GM18861 (cell line): ENCODE results near the gene SPTY2D1.
"Not testable (repeated sequence)": the region's sequence is repeated elsewhere in the genome, so short reads cannot be mapped to it uniquely, and the experiment has no call there.

Experiments
- ATAC-seq: cut with Tn5 transposase; IDR thresholded peaks from one replicate; pipeline ENCODE4 v1.9.1; 2021; ENCODE audit not compliant: unreplicated experiment

The SPTY2D1 gene, protein sequence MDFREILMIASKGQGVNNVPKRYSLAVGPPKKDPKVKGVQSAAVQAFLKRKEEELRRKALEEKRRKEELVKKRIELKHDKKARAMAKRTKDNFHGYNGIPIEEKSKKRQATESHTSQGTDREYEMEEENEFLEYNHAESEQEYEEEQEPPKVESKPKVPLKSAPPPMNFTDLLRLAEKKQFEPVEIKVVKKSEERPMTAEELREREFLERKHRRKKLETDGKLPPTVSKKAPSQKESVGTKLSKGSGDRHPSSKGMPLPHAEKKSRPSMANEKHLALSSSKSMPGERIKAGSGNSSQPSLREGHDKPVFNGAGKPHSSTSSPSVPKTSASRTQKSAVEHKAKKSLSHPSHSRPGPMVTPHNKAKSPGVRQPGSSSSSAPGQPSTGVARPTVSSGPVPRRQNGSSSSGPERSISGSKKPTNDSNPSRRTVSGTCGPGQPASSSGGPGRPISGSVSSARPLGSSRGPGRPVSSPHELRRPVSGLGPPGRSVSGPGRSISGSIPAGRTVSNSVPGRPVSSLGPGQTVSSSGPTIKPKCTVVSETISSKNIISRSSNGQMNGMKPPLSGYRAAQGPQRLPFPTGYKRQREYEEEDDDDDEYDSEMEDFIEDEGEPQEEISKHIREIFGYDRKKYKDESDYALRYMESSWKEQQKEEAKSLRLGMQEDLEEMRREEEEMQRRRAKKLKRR

GRCh38 chr11:18634140-18635032, at the start of gene SPTY2D1:
Gene SPTY2D1, minus strand, starts transcription at chr11:18634342. Its CDS starts 85 bp downstream, at chr11:18634257.
- ATAC-seq: peak; percentile 89

DNA sequence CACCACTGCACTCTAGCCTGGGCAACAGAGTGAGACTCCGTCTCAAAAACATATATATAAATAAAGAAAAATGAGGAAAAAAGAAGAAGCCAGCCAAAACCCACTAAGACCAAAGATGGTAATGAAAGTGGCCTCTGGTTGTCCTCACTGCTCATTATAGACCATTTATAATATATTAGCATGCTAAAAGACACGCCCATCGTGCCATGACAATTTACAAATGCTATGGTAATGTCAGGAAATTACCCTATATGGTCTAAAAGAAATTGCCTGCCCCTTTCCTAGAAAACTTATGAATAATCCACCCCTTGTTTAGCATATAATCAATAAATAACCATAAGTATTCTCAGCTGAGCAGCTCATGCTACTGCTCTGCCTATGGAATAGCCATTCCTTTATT, 48.3 kb upstream of the SPTY2D1 start:
- ATAC-seq: no peak

GRCh38 chr11:18681949-18682348, 47.8 kb upstream of the SPTY2D1 start:
- not testable (repeated sequence) for ATAC-seq

DNA sequence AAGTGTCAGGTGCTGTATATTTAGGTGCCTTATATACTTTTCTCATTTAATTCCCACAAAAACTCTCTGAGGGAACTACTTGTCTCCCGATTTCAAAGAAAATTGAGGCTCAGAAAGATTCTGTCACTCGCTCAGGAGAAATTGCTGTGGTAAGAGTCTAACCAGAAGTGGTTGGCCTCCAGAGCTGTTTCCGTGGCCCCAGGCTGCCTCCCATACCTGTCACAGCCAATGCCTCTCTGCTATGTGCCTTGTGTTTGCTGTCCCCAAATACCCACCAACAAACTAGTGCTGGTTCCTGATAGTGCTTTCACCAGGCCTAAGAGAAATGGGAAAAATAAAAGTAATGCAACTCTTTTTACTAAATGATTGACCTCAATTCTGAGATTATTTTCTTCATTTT, 43.4 kb upstream of the SPTY2D1 start:
- no peak for ATAC-seq

DNA sequence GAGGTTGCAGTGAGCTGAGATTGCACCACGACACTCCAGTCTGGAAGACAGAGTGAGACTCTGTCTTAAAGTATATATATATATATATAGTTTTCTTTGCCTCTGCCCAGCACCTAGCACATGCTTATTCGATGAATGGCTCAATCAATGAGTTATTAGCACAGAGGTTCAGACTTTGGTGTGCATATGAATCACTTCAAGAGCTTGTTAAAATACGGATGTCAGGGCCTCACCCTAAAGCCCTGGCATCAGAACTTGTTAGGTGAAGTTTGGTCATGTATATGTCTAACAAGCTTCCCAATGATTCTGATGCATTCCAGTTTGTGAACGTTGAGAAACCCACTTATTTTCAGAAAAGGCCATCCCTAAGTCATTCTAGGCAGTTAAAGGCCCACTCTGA, 42.7 kb upstream of the SPTY2D1 start:
- no peak for ATAC-seq

DNA sequence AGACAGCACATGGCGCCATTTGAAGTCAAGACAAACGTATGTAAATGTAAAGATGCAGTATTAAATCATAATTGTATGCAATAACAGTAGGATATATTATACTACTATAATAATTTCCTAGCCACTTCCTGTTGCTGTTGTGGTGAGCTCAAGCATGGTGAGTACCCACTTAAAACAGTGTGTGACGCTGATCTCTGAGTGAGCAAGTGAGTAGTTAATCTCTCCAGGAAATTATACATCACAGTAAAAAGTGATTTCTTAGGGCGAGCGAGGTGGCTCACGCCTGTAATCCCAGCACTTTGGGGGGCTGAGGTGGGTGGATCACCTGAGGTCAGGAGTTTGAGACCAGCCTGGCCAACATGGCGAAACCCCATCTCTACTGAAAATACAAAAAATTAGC, 38.1 kb upstream of the SPTY2D1 start:
- ATAC-seq: not testable (repeated sequence)

GRCh38 chr11:18671246-18671645, 37.1 kb upstream of the SPTY2D1 start:
- ATAC-seq: no peak

DNA sequence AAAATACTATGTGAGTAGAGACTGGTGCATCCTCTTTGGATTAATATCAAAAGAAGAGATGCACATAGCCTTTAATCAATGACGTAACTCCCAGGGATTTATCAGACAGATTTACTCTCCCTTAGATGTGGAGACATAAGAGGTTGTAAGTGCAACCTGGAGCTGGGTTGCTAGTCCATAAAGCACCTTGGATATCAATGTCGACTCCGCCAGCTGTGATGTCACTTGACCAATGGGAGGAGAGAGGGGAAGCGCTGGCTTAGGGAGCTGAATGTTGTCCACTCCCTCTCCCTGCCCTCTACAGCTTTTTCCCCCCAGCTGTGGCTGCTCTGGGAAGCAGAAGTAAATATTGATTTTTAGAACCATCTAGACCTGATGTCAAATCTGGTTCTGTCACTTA, 35.6 kb upstream of the SPTY2D1 start:
- ATAC-seq: no peak

DNA sequence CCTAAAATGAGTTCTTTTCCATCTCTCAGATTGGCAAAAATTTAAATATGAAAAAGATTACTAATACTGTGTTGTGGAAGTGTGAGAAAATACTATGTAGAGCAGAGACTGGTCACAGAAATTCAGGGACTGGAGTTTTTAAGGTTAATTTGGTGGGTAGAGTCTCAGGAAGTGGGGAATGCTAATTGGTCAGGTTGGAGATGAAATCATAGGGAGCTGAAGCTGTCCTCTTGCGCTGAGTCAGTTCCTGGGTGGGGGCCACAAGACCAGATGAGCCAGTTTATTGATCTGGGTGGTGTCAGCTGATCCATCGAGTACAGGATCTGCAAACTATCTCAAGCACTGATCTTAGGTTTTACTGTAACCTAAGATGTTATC, 35.1 kb upstream of the SPTY2D1 start:
- ATAC-seq: no peak

DNA sequence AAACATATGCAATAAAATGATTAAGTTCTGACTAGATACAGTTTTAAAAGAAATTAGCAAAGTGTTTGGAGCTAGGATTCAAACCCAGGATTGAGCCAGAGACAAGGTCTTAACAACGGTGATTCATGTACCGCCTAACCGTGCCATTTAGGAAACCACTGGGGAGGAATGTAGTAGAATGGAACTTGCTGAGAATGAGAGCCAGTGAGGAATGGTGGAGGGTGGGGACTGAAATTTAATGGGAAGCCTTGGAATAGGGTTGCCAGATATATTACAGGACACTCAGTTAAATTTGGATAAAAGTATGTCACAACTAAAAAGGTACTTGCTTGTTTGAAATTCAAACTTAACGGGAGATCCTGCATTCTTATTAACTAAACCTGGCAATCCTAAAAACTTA, 34.0 kb upstream of the SPTY2D1 start:
- ATAC-seq: no peak

GRCh38 chr11:18665353-18665872, 31.3 kb upstream of the SPTY2D1 start:
- ATAC-seq: not testable (repeated sequence)

DNA sequence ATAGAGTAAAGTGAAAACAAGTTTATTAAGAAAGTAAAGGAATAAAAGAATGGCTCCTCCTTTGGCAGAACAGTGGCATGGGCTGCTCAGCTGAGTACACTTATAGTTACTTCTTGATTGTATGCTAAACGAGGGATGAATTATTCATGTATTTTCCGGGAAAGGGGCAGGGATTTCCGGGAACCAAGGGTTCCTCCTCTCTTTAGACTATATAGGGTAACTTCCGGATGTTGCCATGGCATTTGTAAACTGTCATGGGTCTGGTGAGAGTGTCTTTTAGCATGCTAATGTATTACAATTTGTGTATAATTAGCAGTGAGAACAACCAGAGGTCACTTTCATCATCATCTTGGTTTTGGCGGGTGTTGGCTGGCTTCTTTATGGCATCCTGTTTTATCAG, 23.5 kb upstream of the SPTY2D1 start:
- no peak for ATAC-seq

GRCh38 chr11:18650859-18651557, 16.9 kb upstream of the SPTY2D1 start:
- ATAC-seq: no peak

DNA sequence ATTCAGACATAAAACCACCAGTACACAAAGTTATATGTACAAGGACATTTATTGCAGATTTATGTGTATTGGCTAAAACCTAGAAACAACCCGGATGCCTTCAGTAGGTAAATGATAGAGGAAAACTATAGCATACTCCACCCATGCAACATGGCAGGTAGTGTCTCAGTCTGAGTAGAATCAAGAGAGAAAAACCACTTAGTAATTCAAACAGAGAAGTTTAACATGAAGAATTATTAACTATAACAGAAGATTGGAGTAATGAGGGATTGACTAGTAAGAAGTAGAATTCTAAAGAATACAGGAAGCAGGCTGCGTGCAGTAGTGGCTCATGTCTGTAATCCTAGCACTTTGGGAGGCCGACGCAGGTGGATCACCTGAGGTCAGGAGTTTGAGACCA, 16.2 kb upstream of the SPTY2D1 start:
- ATAC-seq: no peak

DNA sequence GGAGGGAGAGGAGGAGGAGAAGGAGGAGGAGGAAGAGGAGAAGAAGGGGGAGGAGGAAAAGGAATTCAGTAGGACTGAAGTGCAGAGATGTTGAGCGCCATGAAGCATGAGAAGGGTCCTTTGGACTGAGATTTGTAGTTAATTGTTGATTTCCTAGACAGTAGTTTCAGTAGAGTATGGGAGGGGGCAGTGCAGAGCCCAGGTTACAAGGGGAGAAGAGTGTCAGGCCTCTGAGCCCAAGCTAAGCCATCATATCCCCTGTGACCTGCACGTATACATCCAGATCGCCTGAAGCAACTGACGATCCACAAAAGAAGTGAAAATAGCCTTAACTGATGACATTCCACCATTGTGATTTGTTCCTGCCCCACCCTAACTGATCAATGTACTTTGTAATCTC, 8.9 kb upstream of the SPTY2D1 start:
- not testable (repeated sequence) for ATAC-seq

GRCh38 chr11:18641677-18642076, 7.5 kb upstream of the SPTY2D1 start:
- ATAC-seq: no peak

DNA sequence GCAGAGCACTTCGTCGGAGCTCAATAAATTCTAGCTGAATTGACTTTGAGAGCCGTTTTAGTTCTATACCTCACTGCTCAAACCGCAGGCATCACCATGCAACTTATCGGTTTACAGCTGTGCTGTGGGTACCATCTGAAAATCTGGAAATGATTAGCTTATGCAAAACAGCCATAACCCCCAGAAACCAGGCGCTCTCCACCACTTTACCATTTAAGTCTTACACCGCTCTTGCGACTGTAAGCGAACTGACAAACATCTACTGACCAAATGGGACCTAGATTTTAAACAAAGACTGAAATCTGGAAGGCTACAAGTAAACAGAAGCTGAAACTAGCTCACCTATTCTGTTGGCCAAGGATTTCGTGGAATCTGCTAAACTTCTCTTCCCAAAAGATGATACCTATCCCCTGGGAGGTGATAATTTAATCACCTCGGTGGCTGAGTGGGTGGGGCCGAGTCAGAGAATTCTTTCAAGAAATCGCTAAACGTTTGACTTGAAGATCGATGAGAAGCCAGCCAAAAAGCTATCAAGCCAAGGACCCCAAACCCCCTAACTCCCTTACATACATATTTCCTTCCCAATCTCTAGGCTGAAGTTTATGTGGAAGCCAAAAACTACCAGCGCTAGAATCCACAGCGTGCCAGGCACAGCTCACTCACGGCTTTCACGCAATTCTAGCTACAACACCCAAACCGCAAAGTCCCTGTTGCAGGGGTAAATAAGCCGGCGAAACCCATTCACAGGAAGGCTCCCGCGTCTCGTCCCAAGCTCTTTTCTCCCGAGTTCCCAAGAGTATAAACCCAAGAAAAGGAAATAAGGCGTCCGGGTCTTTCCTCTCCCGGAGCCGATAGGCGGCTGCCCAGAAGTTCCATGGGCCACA, 644 bp downstream of the SPTY2D1 start:
- peak; percentile 61 for ATAC-seq

GRCh38 chr11:18632841-18633240, 1.3 kb downstream of the SPTY2D1 start:
- no peak for ATAC-seq

GRCh38 chr11:18624161-18624560, 10.0 kb downstream of the SPTY2D1 start:
- no peak for ATAC-seq

- no peak for ATAC-seq
These were observed 10.4 kb downstream of the SPTY2D1 start for GRCh38 chr11:18623707-18624106.
